GM23338 (cell line): Measurements from ENCODE around the gene MEGF11. TPM values are rescaled to one million over a fixed set of nuclear protein-coding genes. Genes with fewer than 3 reads are reported as not detected.

Experiments
- ATAC-seq: fragments of 200-7000 bp; cut with Tn5 transposase; 3 replicates; pipeline ENCODE4 v1.9.1; 2020
- DNase-seq: peaks from one replicate; pipeline ENCODE4 v3.0.0-alpha.2; 2015; ENCODE audit warnings: low spot score
- H2AFZ ChIP-seq: fragments of 200-600 bp; sonication (generic); 2 replicates; pipeline ENCODE4 v1.8.0; 2016; ENCODE audit warnings: antibody characterized with exemption, mild to moderate bottlenecking, moderate library complexity
- H3F3A ChIP-seq: fragments of 200-600 bp; sonication (generic); replicated peaks from 2 replicates; pipeline ENCODE4 v1.8.0; 2017; ENCODE audit warnings: antibody characterized with exemption, mixed run types, low read depth
- H3K27ac ChIP-seq: fragments of 200-600 bp; sonication (generic); 2 replicates; pipeline ENCODE4 v1.6.1; 2016; ENCODE audit warnings: low read depth
- H3K27me3 ChIP-seq: fragments of 200-600 bp; sonication (generic); 2 replicates; pipeline ENCODE4 v1.8.0; 2016; ENCODE audit warnings: mild to moderate bottlenecking, mixed run types, moderate library complexity; ENCODE audit not compliant: insufficient read depth
- H3K36me3 ChIP-seq: fragments of 200-600 bp; sonication (generic); 2 replicates; pipeline ENCODE4 v1.8.0; 2016; ENCODE audit warnings: mild to moderate bottlenecking; ENCODE audit not compliant: insufficient read depth
- H3K4me1 ChIP-seq: fragments of 200-600 bp; sonication (generic); 2 replicates; pipeline ENCODE4 v1.8.0; 2016; ENCODE audit warnings: mild to moderate bottlenecking, moderate library complexity; ENCODE audit not compliant: insufficient read depth
- H3K4me2 ChIP-seq: fragments of 200-600 bp; sonication (generic); 2 replicates; pipeline ENCODE4 v1.7.1; 2017; ENCODE audit warnings: mixed run types
- H3K4me3 ChIP-seq: fragments of 200-600 bp; sonication (generic); 2 replicates; pipeline ENCODE4 v1.6.1; 2016; ENCODE audit warnings: mixed run types
- H3K79me2 ChIP-seq: fragments of 200-600 bp; sonication (generic); replicated peaks from 2 replicates; pipeline ENCODE4 v1.8.0; 2017; ENCODE audit warnings: mild to moderate bottlenecking; ENCODE audit not compliant: insufficient read depth
- H3K9me2 ChIP-seq: fragments of 200-600 bp; sonication (generic); 2 replicates; pipeline ENCODE4 v1.8.0; 2017; ENCODE audit not compliant: insufficient read depth
- H4K20me1 ChIP-seq: fragments of 200-600 bp; sonication (generic); replicated peaks from 2 replicates; pipeline ENCODE4 v1.8.0; 2017; ENCODE audit warnings: mild to moderate bottlenecking; ENCODE audit not compliant: insufficient read depth
- H3K27ac Mint-ChIP-seq: 2 replicates; pipeline ENCODE4 v1.8.0; 2020; ENCODE audit warnings: inconsistent platforms, mild to moderate bottlenecking, moderate library complexity, mixed read lengths
- H3K27me3 Mint-ChIP-seq: 3 replicates; pipeline ENCODE4 v1.8.0; 2022; ENCODE audit warnings: low read depth, mild to moderate bottlenecking, moderate library complexity, mixed read lengths, inconsistent platforms; ENCODE audit not compliant: insufficient read depth, poor library complexity
- H3K36me3 Mint-ChIP-seq: 3 replicates; pipeline ENCODE4 v1.8.0; 2021; ENCODE audit warnings: low read depth, mild to moderate bottlenecking, inconsistent platforms, moderate library complexity, mixed read lengths
- H3K4me1 Mint-ChIP-seq: 3 replicates; pipeline ENCODE4 v1.8.0; 2020; ENCODE audit warnings: mild to moderate bottlenecking, inconsistent platforms, mixed read lengths
- H3K4me3 Mint-ChIP-seq: 3 replicates; pipeline ENCODE4 v1.8.0; 2021; ENCODE audit warnings: moderate library complexity, mild to moderate bottlenecking, inconsistent platforms, mixed read lengths
- H3K9me3 Mint-ChIP-seq: 3 replicates; pipeline ENCODE4 v1.8.0; 2020; ENCODE audit warnings: moderate library complexity, mild to moderate bottlenecking, inconsistent platforms, mixed read lengths
- CREB1 ChIP-seq: fragments of 250-450 bp; sonication (Bioruptor Pico); IDR thresholded peaks from 2 replicates; pipeline ENCODE4 v1.5.0; 2020; ENCODE audit warnings: low read depth, mild to moderate bottlenecking, moderate library complexity
- ETS1 ChIP-seq: IDR thresholded peaks from 2 replicates; pipeline ENCODE4 v1.6.1; 2016; ENCODE audit warnings: antibody characterized with exemption
- EZH2 ChIP-seq: fragments of 200-600 bp; sonication (generic); IDR thresholded peaks from one replicate; pipeline ENCODE4 v1.8.0; 2017; ENCODE audit warnings: antibody characterized with exemption, mild to moderate bottlenecking, low read depth; ENCODE audit not compliant: unreplicated experiment
- EZH2phosphoT487 ChIP-seq: fragments of 200-600 bp; sonication (generic); IDR thresholded peaks from one replicate; pipeline ENCODE4 v1.8.1; 2018; ENCODE audit warnings: antibody characterized with exemption; ENCODE audit not compliant: unreplicated experiment
- POLR2AphosphoS5 ChIP-seq: IDR thresholded peaks from 2 replicates; pipeline ENCODE4 v1.6.1; 2016; ENCODE audit warnings: antibody characterized with exemption, low read depth
- REST ChIP-seq: IDR thresholded peaks from one replicate; pipeline ENCODE4 v1.6.1; 2018; ENCODE audit warnings: antibody characterized with exemption; ENCODE audit not compliant: unreplicated experiment
- STAT1 ChIP-seq: IDR thresholded peaks from one replicate; pipeline ENCODE4 v1.6.1; 2016; ENCODE audit warnings: antibody characterized with exemption; ENCODE audit not compliant: unreplicated experiment
- ZNF331 ChIP-seq: fragments of 250-450 bp; sonication (Bioruptor Pico); IDR thresholded peaks from 2 replicates; pipeline ENCODE4 v1.5.0; 2020; ENCODE audit warnings: low read depth, mild to moderate bottlenecking, moderate library complexity
- polyA plus RNA-seq: library from polyadenylated mRNA; unstranded; fragments of >200 nt; fragmentation: Nextera tagmentation; extraction: Ambion mirVana; gene quantifications from 2 replicates; pipeline ENCODE4 v1.2.1, GENCODE V29; 2016
- total RNA-seq: library from RNA; depleted of rRNA; stranded (reverse); fragments of >200 nt; shearing (Covaris generic); gene quantifications from 2 replicates; pipeline ENCODE4 v1.2.3, GENCODE V29; 2014

The MEGF11 gene
- total and polyA plus RNA-seq, 2 experiments from 2014 or later = 1.3 to 1.9 TPM

- ATAC-seq (peak; percentile 23), DNase-seq (no peak)
- Mint-ChIP-seq H3K4me1 (peaks cover 7% of the 10 kb centered on the region; the same call in 2 of the 3 replicates), H3K9me3 (no peaks in the 10 kb centered on the region), H3K4me3 (no peak overlapping the region), H3K27ac (no peak overlapping the region), H3K36me3 (no peaks in the 10 kb centered on the region), H3K27me3 (peaks cover 9% of the 10 kb centered on the region)
- H3F3A ChIP-seq = no peaks in the 10 kb centered on the region
- H3K27me3 ChIP-seq = no peaks in the 10 kb centered on the region
- H4K20me1 ChIP-seq = no peaks in the 10 kb centered on the region
- no peak overlapping the region for H3K27ac ChIP-seq
- H3K4me1 ChIP-seq = no peaks in the 10 kb centered on the region
- H3K36me3 ChIP-seq = no peaks in the 10 kb centered on the region
- no peak overlapping the region for H3K4me3 ChIP-seq
- no peaks in the 10 kb centered on the region for H3K79me2 ChIP-seq
- H2AFZ ChIP-seq = no peak overlapping the region
- no peaks in the 10 kb centered on the region for H3K9me2 ChIP-seq
- no peak overlapping the region for H3K4me2 ChIP-seq
- TF ChIP-seq STAT1 (no peak), EZH2 (no peak), REST (no peak)
Measured at GRCh38 chr15:66095871-66096687, 157.5 kb downstream of the MEGF11 start.

GRCh38 chr15:66094331-66094730 is 159.2 kb downstream of the MEGF11 start:
- Histone ChIP-seq H3K9me2 (no peaks in the 10 kb centered on the region), H3K4me1 (no peaks in the 10 kb centered on the region), H3K79me2 (no peaks in the 10 kb centered on the region), H3K27ac (no peak overlapping the region), H3F3A (no peaks in the 10 kb centered on the region), H2AFZ (no peak overlapping the region), H3K4me3 (no peak overlapping the region), H3K4me2 (no peak overlapping the region), H3K27me3 (no peaks in the 10 kb centered on the region), H4K20me1 (no peaks in the 10 kb centered on the region), H3K36me3 (no peaks in the 10 kb centered on the region)
- H3K4me3 Mint-ChIP-seq = no peak overlapping the region
- H3K9me3 Mint-ChIP-seq = no peaks in the 10 kb centered on the region
- H3K4me1 Mint-ChIP-seq = peaks cover 4% of the 10 kb centered on the region; the same call in 1 of the 3 replicates
- no peak overlapping the region for H3K27ac Mint-ChIP-seq
- DNase-seq = no peak
- no peaks in the 10 kb centered on the region for H3K36me3 Mint-ChIP-seq
- H3K27me3 Mint-ChIP-seq = peaks cover 7% of the 10 kb centered on the region
- ATAC-seq = no peak
- TF ChIP-seq POLR2AphosphoS5 (no peak), REST (no peak), ETS1 (no peak), CREB1 (CRISPR knock-in tag) (no peak), EZH2phosphoT487 (no peak), EZH2 (no peak), ZNF331 (CRISPR knock-in tag) (no peak)
